ENCODE data around the gene DYRK4. TPM values are rescaled to one million over a fixed set of nuclear protein-coding genes. Genes with fewer than 3 reads are reported as not detected.

DYRK4 gene
- total and polyA plus RNA-seq, 2 of the 13 experiments (the other 11 are each of a cell fraction or from before 2014, with no cell fraction given) = 29.4 to 40.2 TPM

DNA sequence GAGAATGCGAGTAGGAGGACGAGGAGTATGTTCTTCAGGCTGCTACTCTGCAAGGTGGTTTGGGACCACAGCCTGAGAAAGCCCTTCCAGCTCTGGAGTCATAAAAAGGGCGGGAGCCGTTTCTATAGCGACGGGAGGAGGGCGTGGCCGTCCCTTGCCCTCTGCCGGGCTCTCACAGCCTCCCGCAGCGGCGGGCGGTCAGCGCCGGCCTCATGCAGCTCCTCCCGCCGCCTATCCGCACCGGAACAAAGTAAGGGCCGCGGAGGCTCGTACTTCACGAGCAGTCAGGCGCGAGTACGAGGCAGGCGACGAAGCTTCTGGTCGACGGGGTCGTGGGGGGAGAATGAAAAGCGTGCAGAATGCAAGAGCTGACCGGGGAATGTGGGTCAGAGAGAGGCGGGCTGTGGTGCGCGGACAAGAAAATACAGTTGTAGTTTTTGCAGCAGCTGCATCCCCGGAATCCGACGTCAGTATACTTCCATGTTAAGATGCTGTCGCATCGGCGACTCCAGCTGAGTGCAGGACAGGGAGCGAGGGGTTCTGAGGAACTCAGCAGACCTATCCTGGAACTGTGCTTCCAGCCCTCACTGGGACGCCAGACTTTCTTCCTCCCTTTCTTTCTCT, at the start of gene DYRK4 (continued):
- TF ChIP-seq PATZ1 (CRISPR knock-in tag; IDR thresholded peaks at IDR 0.05) (0 out of 2 replicates have a peak, but pooled peaks have one; percentile 29), ZNF614 (CRISPR knock-in tag; IDR thresholded peaks at IDR 0.05; ENCODE audit: borderline replicate concordance) (0 out of 2 replicates have a peak, but pooled peaks have one; percentile 50), SOX6 (IDR thresholded peaks at IDR 0.05) (no peak), SOX6 (CRISPR knock-in tag; IDR thresholded peaks at IDR 0.05) (no peak), ZNF720 (CRISPR knock-in tag; IDR thresholded peaks at IDR 0.05) (no peak), MXI1 (IDR thresholded peaks at IDR 0.05; ENCODE audit: borderline replicate concordance, low read depth, low read length) (peak; percentile 61; the same call in 1 of the 3 replicates), KIAA2018 (CRISPR knock-in tag; IDR thresholded peaks at IDR 0.05; ENCODE audit: borderline replicate concordance) (no peak), ZNF770 (CRISPR knock-in tag; IDR thresholded peaks at IDR 0.05) (peak; percentile 46)
- TF ChIP-seq, protein P1, sequence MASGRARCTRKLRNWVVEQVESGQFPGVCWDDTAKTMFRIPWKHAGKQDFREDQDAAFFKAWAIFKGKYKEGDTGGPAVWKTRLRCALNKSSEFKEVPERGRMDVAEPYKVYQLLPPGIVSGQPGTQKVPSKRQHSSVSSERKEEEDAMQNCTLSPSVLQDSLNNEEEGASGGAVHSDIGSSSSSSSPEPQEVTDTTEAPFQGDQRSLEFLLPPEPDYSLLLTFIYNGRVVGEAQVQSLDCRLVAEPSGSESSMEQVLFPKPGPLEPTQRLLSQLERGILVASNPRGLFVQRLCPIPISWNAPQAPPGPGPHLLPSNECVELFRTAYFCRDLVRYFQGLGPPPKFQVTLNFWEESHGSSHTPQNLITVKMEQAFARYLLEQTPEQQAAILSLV (CRISPR knock-in tag; IDR thresholded peaks at IDR 0.05; ENCODE audit: borderline replicate concordance) = 0 out of 2 replicates have a peak, but pooled peaks have one; percentile 59
- TF ChIP-seq, protein P2, sequence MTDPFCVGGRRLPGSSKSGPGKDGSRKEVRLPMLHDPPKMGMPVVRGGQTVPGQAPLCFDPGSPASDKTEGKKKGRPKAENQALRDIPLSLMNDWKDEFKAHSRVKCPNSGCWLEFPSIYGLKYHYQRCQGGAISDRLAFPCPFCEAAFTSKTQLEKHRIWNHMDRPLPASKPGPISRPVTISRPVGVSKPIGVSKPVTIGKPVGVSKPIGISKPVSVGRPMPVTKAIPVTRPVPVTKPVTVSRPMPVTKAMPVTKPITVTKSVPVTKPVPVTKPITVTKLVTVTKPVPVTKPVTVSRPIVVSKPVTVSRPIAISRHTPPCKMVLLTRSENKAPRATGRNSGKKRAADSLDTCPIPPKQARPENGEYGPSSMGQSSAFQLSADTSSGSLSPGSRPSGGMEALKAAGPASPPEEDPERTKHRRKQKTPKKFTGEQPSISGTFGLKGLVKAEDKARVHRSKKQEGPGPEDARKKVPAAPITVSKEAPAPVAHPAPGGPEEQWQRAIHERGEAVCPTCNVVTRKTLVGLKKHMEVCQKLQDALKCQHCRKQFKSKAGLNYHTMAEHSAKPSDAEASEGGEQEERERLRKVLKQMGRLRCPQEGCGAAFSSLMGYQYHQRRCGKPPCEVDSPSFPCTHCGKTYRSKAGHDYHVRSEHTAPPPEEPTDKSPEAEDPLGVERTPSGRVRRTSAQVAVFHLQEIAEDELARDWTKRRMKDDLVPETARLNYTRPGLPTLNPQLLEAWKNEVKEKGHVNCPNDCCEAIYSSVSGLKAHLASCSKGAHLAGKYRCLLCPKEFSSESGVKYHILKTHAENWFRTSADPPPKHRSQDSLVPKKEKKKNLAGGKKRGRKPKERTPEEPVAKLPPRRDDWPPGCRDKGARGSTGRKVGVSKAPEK (CRISPR knock-in tag; IDR thresholded peaks at IDR 0.05; ENCODE audit: borderline replicate concordance) = 0 out of 2 replicates have a peak, but pooled peaks have one; percentile 45
